ENCODE results near the gene P2RY11. TPM values are rescaled to one million over a fixed set of nuclear protein-coding genes. Genes with fewer than 3 reads are reported as not detected.

The P2RY11 gene
- total RNA-seq, 4 donors from 2014 or later, result 0.80 to 13.8 (median 6.9) TPM

- 89% methylated on average over 28 of the region's 35 CpGs; no CpG with 5 or more reads in 1 of the 2 donors for WGBS, 2 donors (ENCODE audit: low coverage in 1 of 2)
- Histone ChIP-seq H3K27ac (no peak overlapping the region), H3K4me1 (peaks cover 10 to 25% (median 18%) of the 10 kb centered on the region in 4 donors), H3K9me3 (no peaks in the 10 kb centered on the region), H3K27me3 (no peaks in the 10 kb centered on the region), H3K4me3 (no peak overlapping the region), H3K36me3 (peaks cover 0 to 23% (median 0%) of the 10 kb centered on the region in 4 donors)
- intact Hi-C loops (cut with DNase I; ENCODE audit: low total_unique reads) (loop anchor here (10.0 kb wide), 1 partner anchor 119 kb away; the partner anchor contains the start of gene S1PR2), in situ Hi-C loops (cut with MboI; ENCODE audit: low pct_ligation_motif_present in 1 of 4, low pct_unique_long_range_greater_than_20kb in 1 of 4, low sequenced_read_pairs in 3 of 4) (loop anchor here in 1 of 4 donors (25.0 kb wide), 1 partner anchor 121 kb away; the partner anchor contains the start of gene S1PR2)
- no peak for TF ChIP-seq POLR2A (IDR thresholded peaks at IDR 0.05)
- no peak for DNase-seq
These were observed 4.8 kb downstream of the P2RY11 start for GRCh38 chr19:10116085-10116865.

GRCh38 chr19:10116866-10117616 is 5.5 kb downstream of the P2RY11 start:
- TF ChIP-seq POLR2A (IDR thresholded peaks at IDR 0.05) (no peak), CTCF (IDR thresholded peaks at IDR 0.05) (no peak), EP300 (IDR thresholded peaks at IDR 0.05; ENCODE audit: low read depth) (no peak), POLR2AphosphoS5 (IDR thresholded peaks at IDR 0.05) (no peak)
- intact Hi-C loops (cut with DNase I; ENCODE audit: low total_unique reads) (loop anchor here (10.0 kb wide), 1 partner anchor 118 kb away; the partner anchor contains the start of gene S1PR2), in situ Hi-C loops (cut with MboI; ENCODE audit: low pct_ligation_motif_present in 1 of 4, low pct_unique_long_range_greater_than_20kb in 1 of 4, low sequenced_read_pairs in 3 of 4) (loop anchor here in 1 of 4 donors (25.0 kb wide), 1 partner anchor 120 kb away; the partner anchor contains the start of gene S1PR2)
- Histone ChIP-seq H3K4me3 (no peak overlapping the region), H3K4me1 (peaks cover 10 to 25% (median 18%) of the 10 kb centered on the region in 4 donors), H3K36me3 (peaks cover 0 to 23% (median 0%) of the 10 kb centered on the region in 4 donors), H3K27ac (no peak overlapping the region), H3K9me3 (no peaks in the 10 kb centered on the region), H3K27me3 (no peaks in the 10 kb centered on the region)
- no peak for DNase-seq
- 91% methylated on average over 21 of the region's 21 CpGs; no CpG with 5 or more reads in 1 of the 2 donors for WGBS, 2 donors (ENCODE audit: low coverage in 1 of 2)

GRCh38 chr19:10118960-10119359 is 7.5 kb downstream of the P2RY11 start:
- Histone ChIP-seq H3K27ac (peak overlapping the region; percentile 72 to 89 (median 82)), H3K4me1 (peaks cover 6 to 18% (median 15%) of the 10 kb centered on the region in 4 donors), H3K4me3 (peak overlapping the region; percentile 60 to 90 (median 76)), H3K36me3 (peaks cover 0 to 23% (median 0%) of the 10 kb centered on the region in 4 donors), H3K9me3 (no peaks in the 10 kb centered on the region), H3K27me3 (no peaks in the 10 kb centered on the region)
- DNase-seq, result no peak
- intact Hi-C loops (cut with DNase I; ENCODE audit: low total_unique reads), result loop anchor here (10.0 kb wide), 1 partner anchor 116 kb away; the partner anchor contains the start of gene S1PR2
- TF ChIP-seq POLR2A (IDR thresholded peaks at IDR 0.05), result no peak
- TF ChIP-seq CTCF (IDR thresholded peaks at IDR 0.05), result no peak
- TF ChIP-seq POLR2AphosphoS5 (IDR thresholded peaks at IDR 0.05), result no peak
- TF ChIP-seq EP300 (IDR thresholded peaks at IDR 0.05; ENCODE audit: low read depth), result no peak
- in situ Hi-C loops (cut with MboI; ENCODE audit: low pct_ligation_motif_present in 1 of 4, low pct_unique_long_range_greater_than_20kb in 1 of 4, low sequenced_read_pairs in 3 of 4), result loop anchor here in 1 of 4 donors (25.0 kb wide), 1 partner anchor 118 kb away; the partner anchor contains the start of gene S1PR2
- 29% methylated on average over 12 of the region's 12 CpGs; no CpG with 5 or more reads in 1 of the 2 donors for WGBS, 2 donors (ENCODE audit: low coverage in 1 of 2)

GRCh38 chr19:10120538-10121189 is 9.2 kb downstream of the P2RY11 start:
- Histone ChIP-seq H3K4me1 (peaks cover 6 to 18% (median 15%) of the 10 kb centered on the region in 4 donors), H3K27ac (peak overlapping the region; percentile 72 to 89 (median 82)), H3K27me3 (no peaks in the 10 kb centered on the region), H3K9me3 (no peaks in the 10 kb centered on the region), H3K36me3 (peaks cover 0 to 14% (median 0%) of the 10 kb centered on the region in 4 donors), H3K4me3 (peak overlapping the region in 1 of 4 donors; percentile 75)
- TF ChIP-seq POLR2A (IDR thresholded peaks at IDR 0.05) (no peak), POLR2AphosphoS5 (IDR thresholded peaks at IDR 0.05) (peak in 2 of 3 donors; percentile 10 to 29)
- intact Hi-C loops (cut with DNase I; ENCODE audit: low total_unique reads) (no loop called here), in situ Hi-C loops (cut with MboI; ENCODE audit: low pct_ligation_motif_present in 1 of 4, low pct_unique_long_range_greater_than_20kb in 1 of 4, low sequenced_read_pairs in 3 of 4) (loop anchor here in 1 of 4 donors (25.0 kb wide), 1 partner anchor 117 kb away; the partner anchor contains the start of gene S1PR2)
- no peak for DNase-seq
- 51 to 56% methylated on average over 8 to 9 of the region's 9 CpGs for WGBS, 2 donors (ENCODE audit: low coverage in 1 of 2)
